Epithelial cell of prostate (primary cell): ENCODE data around the gene IL1B.

Experiments used
- DNase-seq: peaks from one replicate; pipeline ENCODE4 v3.0.0-alpha.2; 2011; ENCODE audit warnings: low read depth, low spot score
- H3K27ac ChIP-seq: fragments of 450-650 bp; 2 replicates; pipeline ENCODE4 v1.5.1; 2017; ENCODE audit warnings: mild to moderate bottlenecking

IL1B gene

GRCh38 chr2:112787729-112788393 lies 48.7 kb downstream of the IL1B start:
- H3K27ac ChIP-seq: peak overlapping the region; percentile 98
- DNase-seq: no peak

GRCh38 chr2:112787294-112787693 lies 49.3 kb downstream of the IL1B start:
- no peak for DNase-seq
- H3K27ac ChIP-seq: peak overlapping the region; percentile 98

- peak within 1 kb of the TSS; percentile 98 for H3K27ac ChIP-seq
- peak; percentile 78 for DNase-seq
Observed at GRCh38 chr2:112784199-112785189, 52.1 kb downstream of the IL1B start, which contains the start of gene IL1A. Gene IL1A, minus strand, starts transcription at chr2:112784493. Its CDS starts 723 bp downstream, at chr2:112783770.

- no peak for DNase-seq
- H3K27ac ChIP-seq: peak overlapping the region; percentile 98
Observed at GRCh38 chr2:112783187-112783714, 53.3 kb downstream of the IL1B start.

GRCh38 chr2:112782234-112782799 lies 54.3 kb downstream of the IL1B start:
- peak overlapping the region; percentile 98 for H3K27ac ChIP-seq
- DNase-seq: no peak
